Measurements from ENCODE around the gene YEATS4. TPM values are rescaled to one million over a fixed set of nuclear protein-coding genes. Genes with fewer than 3 reads are reported as not detected.

YEATS4 gene
- 10.0 and 21.9 TPM in 2 replicates for total RNA-seq (2011; cell fraction: chromatin; rRNA removed; ENCODE audit: low replicate concordance)
- total RNA-seq (2011; cell fraction: nucleolus; rRNA removed), result 10.8 and 18.6 TPM in 2 replicates
- total RNA-seq (2011; cell fraction: nucleoplasm; rRNA removed), result 14.5 and 16.9 TPM in 2 replicates
- total RNA-seq (2014; rRNA removed) (39.3 and 82.5 TPM in 2 replicates), total RNA-seq (2014; rRNA removed; fragmentation: Illumina TruSeq; extraction: Trizol) (52.9 and 62.2 TPM in 2 replicates), total RNA-seq (2015; rRNA removed; fragmentation: Illumina TruSeq; extraction: Trizol) (41.2 and 41.3 TPM in 2 replicates), total RNA-seq (2021) (33.0 and 39.2 TPM in 2 replicates), polyA plus RNA-seq (2011; rRNA removed) (37.8 and 50.2 TPM in 2 replicates), polyA plus RNA-seq (2014; fragmentation: Illumina TruSeq; extraction: Trizol) (45.2 and 49.2 TPM in 2 replicates), polyA plus RNA-seq (2014; fragmentation: Nextera tagmentation; extraction: Ambion mirVana) (10 to 100 TPM; 25.9 to 26.3 TPM), polyA plus RNA-seq (2014; rRNA removed) (61.0 and 92.2 TPM in 2 replicates), polyA minus RNA-seq (2011; rRNA and poly(A)+ RNA removed) (20.0 and 24.0 TPM in 2 replicates), Bru-seq, nascent RNA (percentile 88 among the genes with signal in this experiment), BruChase-seq, experiment 1, labeled RNA remaining after a 2-hour chase (percentile 88 among the genes with signal in this experiment), BruChase-seq, experiment 2, labeled RNA remaining after a 6-hour chase (percentile 87 among the genes with signal in this experiment)
- polyA plus RNA-seq (2011; cell fraction: cytosol; rRNA removed), result 27.5 and 29.8 TPM in 2 replicates
- polyA plus RNA-seq (2011; cell fraction: nucleus; rRNA removed), result 11.5 and 13.0 TPM in 2 replicates
- 30.1 and 43.6 TPM in 2 replicates for polyA plus RNA-seq (2012)
- 22.5 and 24.1 TPM in 2 replicates for polyA minus RNA-seq (2011; cell fraction: cytosol; rRNA and poly(A)+ RNA removed)
- polyA minus RNA-seq (2011; cell fraction: nucleus; rRNA and poly(A)+ RNA removed), result 14.9 and 31.8 TPM in 2 replicates
- long read RNA-seq, experiment 1, transcript YEATS4-201 (7 exons, 1,434 nt), result major isoform, 62 of 74 reads
- long read RNA-seq, experiment 1, partial matches to known transcripts, result 3 of 74 reads
- long read RNA-seq, experiment 1, other reads (novel, unspliced or antisense), result 6 of 74 reads
- long read RNA-seq, experiment 2, transcript YEATS4-201 (7 exons, 1,434 nt), result major isoform, 8 of 20 reads
- long read RNA-seq, experiment 2, partial matches to known transcripts, result 5 of 20 reads
- long read RNA-seq, experiment 2, other reads (novel, unspliced or antisense), result 7 of 20 reads
- long read RNA-seq, experiment 3, transcript YEATS4-201 (7 exons, 1,434 nt), result major isoform, 33 of 50 reads
- long read RNA-seq, experiment 3, transcript YEATS4-204 (2 exons, 428 nt), result minor isoform, 5 of 50 reads
- long read RNA-seq, experiment 3, partial matches to known transcripts, result 2 of 50 reads
- long read RNA-seq, experiment 3, other reads (novel, unspliced or antisense), result 6 of 50 reads

- Histone ChIP-seq H3K4me1 (replicated peaks in 1 of 2; ENCODE audit: control insufficient read depth in 2 of 2, insufficient read depth in 2 of 2, low read length in 2 of 2) (peaks cover 11 to 14% of the 10 kb centered on the region in 2 experiments; a peak in 4 of 5 replicates), H3K9me1 (ENCODE audit: control insufficient read depth, insufficient read depth, low read length) (no peaks in the 10 kb centered on the region), H3K36me3 (ENCODE audit: control insufficient read depth, insufficient read depth, low read length) (peaks cover 24% of the 10 kb centered on the region; the same call in 2 of the 3 replicates), H3K27me3 (ENCODE audit: control insufficient read depth in 2 of 2, insufficient read depth in 2 of 2, low read length in 2 of 2) (no peaks in the 10 kb centered on the region), H3K4me3 (peak within 1 kb of the TSS; percentile 52), H4K20me1 (replicated peaks; ENCODE audit: control insufficient read depth, insufficient read depth, low read length) (no peaks in the 10 kb centered on the region), H3K9me3 (replicated peaks; ENCODE audit: control insufficient read depth, insufficient read depth, low read depth, low read length) (no peaks in the 10 kb centered on the region), H2AFZ (ENCODE audit: low read depth, low read length) (peak within 1 kb of the TSS; percentile 94), H3K4me2 (ENCODE audit: insufficient read depth, low read length) (peak within 1 kb of the TSS; percentile 98), H3K9ac (ENCODE audit: insufficient read depth in 1 of 2, low read depth in 2 of 2, low read length in 2 of 2) (peak within 1 kb of the TSS; percentile 96 to 99), H3K27ac (ENCODE audit: extremely low read depth, low read depth, low read length) (peak within 1 kb of the TSS; percentile 95), H3K79me2 (ENCODE audit: control insufficient read depth, insufficient read depth, low read length) (peaks cover 38% of the 10 kb centered on the region)
- peak; percentile 94 for ATAC-seq
- ChIA-PET POLR2A (interaction anchor here (0.6 to 1.4 kb wide), 5 partner anchors 10 to 284 kb away, joined by 3 to 4 read pairs (median 3); no protein-coding TSS in a partner anchor), CTCF (ENCODE audit: low intra/inter-chr PET ratio) (no interaction called here)
- BruUV-seq (replicated peaks), result TSS peak; percentile 92
- intact Hi-C loops (cut with micrococcal nuclease) (loop anchor here (1.0 to 10.0 kb wide), 3 partner anchors 115 to 226 kb away; partner anchors contain the start of genes CCT2 and FRS2), in situ Hi-C loops (cut with MboI) (loop anchor here (10.0 kb wide), 1 partner anchor 215 kb away; no protein-coding TSS in a partner anchor)
- WGBS (ENCODE audit: insufficient coverage, low coverage, missing lambda C conversion rate), result under 1% methylated on average over 57 of the region's 70 CpGs
- FAIRE-seq, result peak; percentile 89
- DNase-seq (ENCODE audit: extremely low read depth in 1 of 4, low spot score in 3 of 4), result peak; percentile 86 to 95 (median 90)
- TF ChIP-seq, protein P1, sequence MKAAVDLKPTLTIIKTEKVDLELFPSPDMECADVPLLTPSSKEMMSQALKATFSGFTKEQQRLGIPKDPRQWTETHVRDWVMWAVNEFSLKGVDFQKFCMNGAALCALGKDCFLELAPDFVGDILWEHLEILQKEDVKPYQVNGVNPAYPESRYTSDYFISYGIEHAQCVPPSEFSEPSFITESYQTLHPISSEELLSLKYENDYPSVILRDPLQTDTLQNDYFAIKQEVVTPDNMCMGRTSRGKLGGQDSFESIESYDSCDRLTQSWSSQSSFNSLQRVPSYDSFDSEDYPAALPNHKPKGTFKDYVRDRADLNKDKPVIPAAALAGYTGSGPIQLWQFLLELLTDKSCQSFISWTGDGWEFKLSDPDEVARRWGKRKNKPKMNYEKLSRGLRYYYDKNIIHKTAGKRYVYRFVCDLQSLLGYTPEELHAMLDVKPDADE (conservative IDR thresholded peaks at IDR 0.05; ENCODE audit: control insufficient read depth, low read depth, low read length), result peak; percentile 25
- TF ChIP-seq RBM14 (IDR thresholded peaks at IDR 0.05; ENCODE audit: borderline replicate concordance, insufficient read depth, low read depth, low read length), result 0 out of 2 replicates have a peak, but pooled peaks have one; percentile 78
- peak; percentile 86 for TF ChIP-seq TBP (optimal IDR thresholded peaks at IDR 0.05; ENCODE audit: low read depth, low read length)
- TF ChIP-seq NFIC (IDR thresholded peaks at IDR 0.05), result peak; percentile 7; the same call in 1 of the 2 replicates
- TF ChIP-seq ERF (CRISPR knock-in tag; IDR thresholded peaks at IDR 0.05), result 0 out of 2 replicates have a peak, but pooled peaks have one; percentile 61
- no peak for TF ChIP-seq MCM3 (IDR thresholded peaks at IDR 0.05)
- TF ChIP-seq ZNF224 (CRISPR knock-in tag; IDR thresholded peaks at IDR 0.05), result peak; percentile 76; the same call in 1 of the 2 replicates
- TF ChIP-seq, protein P2, sequence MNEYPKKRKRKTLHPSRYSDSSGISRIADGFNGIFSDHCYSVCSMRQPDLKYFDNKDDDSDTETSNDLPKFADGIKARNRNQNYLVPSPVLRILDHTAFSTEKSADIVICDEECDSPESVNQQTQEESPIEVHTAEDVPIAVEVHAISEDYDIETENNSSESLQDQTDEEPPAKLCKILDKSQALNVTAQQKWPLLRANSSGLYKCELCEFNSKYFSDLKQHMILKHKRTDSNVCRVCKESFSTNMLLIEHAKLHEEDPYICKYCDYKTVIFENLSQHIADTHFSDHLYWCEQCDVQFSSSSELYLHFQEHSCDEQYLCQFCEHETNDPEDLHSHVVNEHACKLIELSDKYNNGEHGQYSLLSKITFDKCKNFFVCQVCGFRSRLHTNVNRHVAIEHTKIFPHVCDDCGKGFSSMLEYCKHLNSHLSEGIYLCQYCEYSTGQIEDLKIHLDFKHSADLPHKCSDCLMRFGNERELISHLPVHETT (CRISPR knock-in tag; conservative IDR thresholded peaks at IDR 0.05 in 1 of 2, IDR thresholded peaks at IDR 0.05 in 1 of 2), result peak in 1 of 2 experiments; percentile 59; a peak in 1 of 4 replicates
- TF ChIP-seq ESRRA (IDR thresholded peaks at IDR 0.05; ENCODE audit: borderline replicate concordance, low read depth), result peak; percentile 79
- TF ChIP-seq ZNF239 (CRISPR knock-in tag; IDR thresholded peaks at IDR 0.05), result no peak
- TF ChIP-seq CCAR2 (IDR thresholded peaks at IDR 0.05; ENCODE audit: low read depth, low read length), result no peak
- TF ChIP-seq PTBP1 (IDR thresholded peaks at IDR 0.05; ENCODE audit: low read depth, low read length), result peak; percentile 14; the same call in 1 of the 2 replicates
Measured at GRCh38 chr12:69359531-69360347, at the start of gene YEATS4. Gene YEATS4, plus strand, starts transcription at chr12:69359743. Its CDS starts 230 bp downstream, at chr12:69359973.
